ENCODE measurements around the gene AK1. TPM values are rescaled to one million over a fixed set of nuclear protein-coding genes. Genes with fewer than 3 reads are reported as not detected.

AK1 gene
- total and polyA plus RNA-seq, 10 of the 15 experiments (the other 5 are each of a cell fraction or from before 2014, with no cell fraction given): 0.23 to 3.1 (median 1.8) TPM

DNA sequence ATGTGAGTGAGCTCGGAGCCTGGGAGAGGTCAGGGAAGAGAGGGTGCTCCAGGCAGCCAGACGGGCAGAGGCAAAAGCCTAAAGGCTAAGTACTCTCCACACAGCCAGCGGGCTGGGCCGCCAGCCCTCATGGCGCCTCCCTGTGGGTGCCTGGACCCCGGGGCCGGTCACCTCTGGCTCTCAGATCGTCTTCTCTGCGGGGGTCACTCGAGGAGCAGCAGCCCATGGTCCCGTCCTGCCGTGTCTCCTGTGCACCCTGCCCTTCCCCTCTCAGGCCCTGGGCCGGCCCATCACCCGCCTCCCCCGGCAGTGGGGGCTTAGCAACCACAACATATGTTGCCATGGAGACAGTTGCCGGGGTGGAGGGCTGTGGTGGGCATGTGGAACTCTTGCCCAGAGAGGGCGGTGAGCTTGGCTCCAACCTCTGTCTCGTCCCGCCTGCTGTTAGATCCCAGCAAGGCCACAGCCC lies 4.2 kb downstream of the AK1 start:
- H3K4me1 ChIP-seq (ENCODE audit: control insufficient read depth, insufficient read depth, low read length): no peaks in the 10 kb centered on the region
- H3K79me2 ChIP-seq (ENCODE audit: control insufficient read depth, insufficient read depth, low read length): no peaks in the 10 kb centered on the region
- ChIA-PET RAD21 (ENCODE audit: unreplicated experiment) (interaction anchor here (0.6 to 1.4 kb wide), 4 partner anchors 44 to 139 kb away, joined by 3 to 7 read pairs (median 4); partner anchors contain the start of genes ST6GALNAC4 and TOR2A), POLR2A (no interaction called here), CTCF (interaction anchor here (1.0 to 6.2 kb wide), 4 partner anchors 33 to 138 kb away, joined by 3 to 91 read pairs (median 4); partner anchors contain the start of genes ST6GALNAC4 and TOR2A), SMC1A (ENCODE audit: uncharacterized antibody, unreplicated experiment) (interaction anchor here (0.8 kb wide), 1 partner anchor 48 kb away, joined by 4 read pairs; no protein-coding TSS in a partner anchor)
- no peak for ATAC-seq
- no TSS peak for BruUV-seq (replicated peaks)
- H3K27me3 ChIP-seq (replicated peaks in 1 of 2; ENCODE audit: control insufficient read depth in 2 of 2, insufficient read depth in 2 of 2, low read length in 1 of 2): no peaks in the 10 kb centered on the region; a peak in 1 of 4 replicates
- H3K4me3 ChIP-seq: no peak overlapping the region
- TF ChIP-seq ZBTB33 (IDR thresholded peaks at IDR 0.05): no peak
- TF ChIP-seq MTA3 (IDR thresholded peaks at IDR 0.05; ENCODE audit: borderline replicate concordance, low read length): no peak
- no peak for TF ChIP-seq EGR1 (IDR thresholded peaks at IDR 0.05; ENCODE audit: borderline replicate concordance in 1 of 2, low read depth in 2 of 2, low read length in 2 of 2)
- TF ChIP-seq, protein P1, sequence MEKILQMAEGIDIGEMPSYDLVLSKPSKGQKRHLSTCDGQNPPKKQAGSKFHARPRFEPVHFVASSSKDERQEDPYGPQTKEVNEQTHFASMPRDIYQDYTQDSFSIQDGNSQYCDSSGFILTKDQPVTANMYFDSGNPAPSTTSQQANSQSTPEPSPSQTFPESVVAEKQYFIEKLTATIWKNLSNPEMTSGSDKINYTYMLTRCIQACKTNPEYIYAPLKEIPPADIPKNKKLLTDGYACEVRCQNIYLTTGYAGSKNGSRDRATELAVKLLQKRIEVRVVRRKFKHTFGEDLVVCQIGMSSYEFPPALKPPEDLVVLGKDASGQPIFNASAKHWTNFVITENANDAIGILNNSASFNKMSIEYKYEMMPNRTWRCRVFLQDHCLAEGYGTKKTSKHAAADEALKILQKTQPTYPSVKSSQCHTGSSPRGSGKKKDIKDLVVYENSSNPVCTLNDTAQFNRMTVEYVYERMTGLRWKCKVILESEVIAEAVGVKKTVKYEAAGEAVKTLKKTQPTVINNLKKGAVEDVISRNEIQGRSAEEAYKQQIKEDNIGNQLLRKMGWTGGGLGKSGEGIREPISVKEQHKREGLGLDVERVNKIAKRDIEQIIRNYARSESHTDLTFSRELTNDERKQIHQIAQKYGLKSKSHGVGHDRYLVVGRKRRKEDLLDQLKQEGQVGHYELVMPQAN (conservative IDR thresholded peaks at IDR 0.05): no peak
- no peak for TF ChIP-seq TARDBP (IDR thresholded peaks at IDR 0.05; ENCODE audit: borderline replicate concordance)
- no peak for TF ChIP-seq CTCF (IDR thresholded peaks at IDR 0.05 in 2 of 3, conservative IDR thresholded peaks at IDR 0.05 in 1 of 3; ENCODE audit: control insufficient read depth in 2 of 3, extremely low read depth in 1 of 3, insufficient read depth in 1 of 3, low read depth in 3 of 3, low read length in 3 of 3)
- TF ChIP-seq BACH1 (IDR thresholded peaks at IDR 0.05; ENCODE audit: borderline replicate concordance): no peak
- no peak for TF ChIP-seq IRF4 (IDR thresholded peaks at IDR 0.05; ENCODE audit: low read depth, low read length)
- no peaks in the 10 kb centered on the region for H3K36me3 ChIP-seq (ENCODE audit: control insufficient read depth in 2 of 2, insufficient read depth in 2 of 2, low read length in 1 of 2)
- H4K20me1 ChIP-seq (ENCODE audit: control insufficient read depth, insufficient read depth): no peaks in the 10 kb centered on the region
- no peak overlapping the region for H3K27ac ChIP-seq (ENCODE audit: control insufficient read depth, insufficient read depth)
- intact Hi-C loops (cut with micrococcal nuclease; ENCODE audit: unreplicated experiment) (no loop called here), in situ Hi-C loops (cut with MboI) (no loop called here)
- DNase-seq (ENCODE audit: low read depth, low spot score): no peak
- H2AFZ ChIP-seq (ENCODE audit: control insufficient read depth, low read depth, low read length): no peak overlapping the region
- no peak overlapping the region for H3K4me2 ChIP-seq (ENCODE audit: control insufficient read depth, insufficient read depth)
- FAIRE-seq: no peak
- WGBS (ENCODE audit: insufficient coverage, insufficient replicate concordance, low lambda C conversion rate, missing lambda C conversion rate): 74% methylated on average over 19 of the region's 19 CpGs
- no peaks in the 10 kb centered on the region for H3K9me3 ChIP-seq (replicated peaks; ENCODE audit: control insufficient read depth, insufficient read depth, low read length)
- H3K9ac ChIP-seq (ENCODE audit: control insufficient read depth, insufficient read depth, low read length): no peak overlapping the region

All from GM12878 (cell line).